Activated B cell treated with CpG ODN at 0.5 μM for 24 hours (primary cell): ENCODE data around the gene TCL1A. TPM values are rescaled to one million over a fixed set of nuclear protein-coding genes. Genes with fewer than 3 reads are reported as not detected.

Experiments used
- ATAC-seq: fragments of 200-7000 bp; cut with Tn5 transposase; one replicate; pipeline ENCODE4 v1.10.0; 2021; ENCODE audit warnings: low read depth, mild to moderate bottlenecking, moderate library complexity
- CTCF ChIA-PET: fragments of 350-600 bp; sonication (Branson Sonifier 250); formaldehyde crosslinking; loops from one replicate; lab custom pipeline; 2021; ENCODE audit warnings: antibody characterized with exemption; lab: Charles Lee
- POLR2A ChIA-PET: fragments of 350-600 bp; sonication (Branson Sonifier 250); formaldehyde crosslinking; loops from one replicate; lab custom pipeline; 2021; ENCODE audit warnings: antibody characterized with exemption; lab: Charles Lee
- DNase-seq: peaks from one replicate; pipeline ENCODE4 v3.0.0; 2022
- H3K27ac Mint-ChIP-seq: one replicate; pipeline ENCODE4 v1.8.0; 2020; ENCODE audit warnings: mixed read lengths
- H3K27me3 Mint-ChIP-seq: one replicate; pipeline ENCODE4 v1.8.0; 2021; ENCODE audit warnings: mixed read lengths
- H3K36me3 Mint-ChIP-seq: one replicate; pipeline ENCODE4 v1.8.0; 2021; ENCODE audit warnings: low read depth, mixed read lengths
- H3K4me1 Mint-ChIP-seq: one replicate; pipeline ENCODE4 v1.8.0; 2021; ENCODE audit warnings: mixed read lengths
- H3K4me3 Mint-ChIP-seq: one replicate; pipeline ENCODE4 v1.8.0; 2020; ENCODE audit warnings: mild to moderate bottlenecking, mixed read lengths
- H3K9me3 Mint-ChIP-seq: one replicate; pipeline ENCODE4 v1.8.0; 2020; ENCODE audit warnings: mixed read lengths
- CTCF ChIP-seq: fragments of 200-600 bp; IDR thresholded peaks from one replicate; pipeline ENCODE4 v1.8.0; 2022; ENCODE audit warnings: antibody characterized with exemption, mild to moderate bottlenecking
- intact Hi-C: fragments of 100-400 bp; cut with micrococcal nuclease; formaldehyde crosslinking; loops from one replicate; pipeline ENCODE4 v1.15.1; 2024
- total RNA-seq: library from RNA; stranded (reverse); gene quantifications from 2 replicates; pipeline ENCODE4 v1.2.3, GENCODE V29; 2022

Gene TCL1A
- total RNA-seq, 1 donor from 2014 or later, result 234 TPM

DNA sequence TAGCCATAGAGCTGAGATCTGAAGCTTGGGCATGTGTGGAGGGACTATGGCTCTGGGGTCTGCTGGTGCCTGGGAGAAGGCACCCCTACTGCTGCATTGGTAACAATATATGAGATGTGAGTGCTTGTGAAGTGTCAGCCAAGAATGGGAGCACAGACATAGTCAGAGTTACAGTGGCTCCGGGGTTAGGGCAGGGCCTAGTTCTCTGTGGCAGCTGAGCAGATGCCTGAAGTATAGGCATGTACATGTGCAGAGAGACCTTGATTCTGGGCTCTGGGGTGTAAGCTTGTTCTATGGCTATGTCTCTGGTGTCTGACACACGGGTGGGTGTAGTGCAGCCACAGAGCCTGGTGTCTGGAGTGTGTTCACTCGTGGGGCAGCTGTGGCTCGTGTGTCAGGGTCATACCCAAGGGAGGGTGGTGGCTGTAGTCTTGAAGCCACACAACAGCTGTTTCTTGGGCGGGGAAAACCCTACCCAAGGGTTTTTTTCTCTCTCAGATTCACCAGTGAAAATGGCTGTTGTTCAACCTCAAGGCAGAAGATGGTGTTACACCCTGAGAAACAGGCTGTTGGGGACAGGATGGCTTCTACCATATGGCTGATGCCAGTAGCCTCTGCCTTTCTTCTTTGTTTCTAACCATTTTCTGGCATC, 11.9 kb upstream of the TCL1A start:
- H3K4me1 Mint-ChIP-seq, result peaks cover 80% of the 10 kb centered on the region
- ATAC-seq, result peak; percentile 81
- POLR2A ChIA-PET, result interaction anchor here (0.6 to 3.4 kb wide), 13 partner anchors 11 to 397 kb away, joined by 3 to 57 read pairs (median 4); partner anchors contain the start of gene TCL1A

DNA sequence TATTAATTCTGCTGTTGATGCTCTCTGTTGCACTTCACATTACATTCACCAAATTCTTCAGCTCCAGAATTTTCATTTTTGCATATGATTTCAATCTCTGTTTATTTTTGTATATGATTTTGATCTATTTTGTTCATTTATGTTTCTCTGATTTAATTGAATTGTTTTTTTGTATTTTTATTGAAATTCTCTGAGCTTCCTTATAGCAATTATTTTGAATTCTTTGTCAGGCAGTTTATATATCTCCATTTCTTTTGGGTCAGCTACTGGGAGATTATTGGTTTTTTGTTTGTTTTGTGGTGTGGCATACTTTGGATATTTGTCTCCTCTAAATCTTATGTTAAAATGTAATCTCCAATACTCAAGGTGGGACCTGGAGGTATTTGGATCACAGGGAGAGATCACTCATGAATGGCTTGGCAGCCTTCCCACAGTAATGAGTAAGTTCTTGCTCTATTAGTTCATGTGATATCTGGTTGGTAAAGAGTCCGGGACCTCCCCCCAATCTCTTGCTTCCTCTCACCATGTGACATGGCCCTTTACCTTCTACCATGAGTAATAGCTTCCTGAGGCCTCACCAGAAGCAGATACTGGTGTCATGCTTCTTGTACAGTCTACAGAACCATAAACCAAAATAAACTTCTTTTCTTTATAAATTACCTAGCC, 8.7 kb upstream of the TCL1A start:
- ChIA-PET POLR2A (interaction anchor here (1.1 to 1.7 kb wide), 3 partner anchors 10 to 23 kb away, joined by 3 to 7 read pairs (median 4); no protein-coding TSS in a partner anchor), CTCF (interaction anchor here (1.4 kb wide), 1 partner anchor 28 kb away, joined by 3 read pairs; no protein-coding TSS in a partner anchor)
- peaks cover 10% of the 10 kb centered on the region for H3K27me3 Mint-ChIP-seq
- H3K27ac Mint-ChIP-seq, result peak overlapping the region; percentile 64
- intact Hi-C loops, result no loop called here
- no peak for DNase-seq
- H3K9me3 Mint-ChIP-seq, result peaks cover 8% of the 10 kb centered on the region
- TF ChIP-seq CTCF, result no peak
- H3K36me3 Mint-ChIP-seq, result peaks cover 5% of the 10 kb centered on the region
- ATAC-seq, result no peak
- no peak overlapping the region for H3K4me3 Mint-ChIP-seq
- H3K4me1 Mint-ChIP-seq, result peaks cover 82% of the 10 kb centered on the region

More for the DNA sequence above, 11.9 kb upstream of the TCL1A start:
- Mint-ChIP-seq H3K9me3 (peaks cover 8% of the 10 kb centered on the region), H3K27me3 (peaks cover 24% of the 10 kb centered on the region), H3K27ac (peak overlapping the region; percentile 83), H3K4me3 (peak overlapping the region; percentile 68), H3K36me3 (peaks cover 5% of the 10 kb centered on the region)
- TF ChIP-seq CTCF, result no peak
- CTCF ChIA-PET, result interaction anchor here (0.7 to 4.3 kb wide), 6 partner anchors 10 to 1654 kb away, joined by 3 to 30 read pairs (median 5); no protein-coding TSS in a partner anchor
- no peak for DNase-seq
- intact Hi-C loops, result loop anchor here (1.0 to 5.0 kb wide), 4 partner anchors 12 to 114 kb away; partner anchors contain the start of gene TCL1A

DNA sequence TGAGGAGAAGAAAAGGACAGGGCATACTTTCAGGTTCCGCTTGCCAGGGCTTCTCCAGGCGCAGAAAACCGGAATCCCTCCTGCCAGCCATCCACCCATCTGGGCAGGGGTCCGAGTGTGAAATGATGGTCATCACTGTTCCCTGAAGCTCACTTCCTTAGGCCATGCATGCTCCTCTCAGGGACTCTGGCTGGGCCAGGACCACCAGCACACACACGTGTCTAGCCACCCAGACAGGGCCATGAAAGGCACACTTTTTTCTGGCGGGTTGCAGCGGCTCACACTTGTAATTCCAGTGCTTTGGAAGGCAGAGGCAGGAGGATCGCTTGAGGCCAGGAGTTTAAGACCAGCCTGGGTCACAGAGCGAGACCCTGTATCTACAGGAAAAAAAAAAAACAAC, 1.5 kb downstream of the TCL1A start:
- peak overlapping the region; percentile 94 for H3K27ac Mint-ChIP-seq
- intact Hi-C loops, result loop anchor here (2.0 to 10.0 kb wide), 2 partner anchors 16 to 268 kb away; no protein-coding TSS in a partner anchor
- peaks cover 24% of the 10 kb centered on the region for H3K27me3 Mint-ChIP-seq
- ChIA-PET CTCF (interaction anchor here (0.8 to 2.4 kb wide), 3 partner anchors 12 to 61 kb away, joined by 3 to 13 read pairs (median 5); no protein-coding TSS in a partner anchor), POLR2A (interaction anchor here (0.5 to 6.6 kb wide), 9 partner anchors 10 to 102 kb away, joined by 3 to 116 read pairs (median 7); no protein-coding TSS in a partner anchor)
- ATAC-seq, result no peak
- no peak for TF ChIP-seq CTCF
- DNase-seq, result no peak
- no peaks in the 10 kb centered on the region for H3K9me3 Mint-ChIP-seq
- H3K36me3 Mint-ChIP-seq, result peaks cover 41% of the 10 kb centered on the region
- H3K4me1 Mint-ChIP-seq, result peaks cover 76% of the 10 kb centered on the region
- H3K4me3 Mint-ChIP-seq, result peak overlapping the region; percentile 86

DNA sequence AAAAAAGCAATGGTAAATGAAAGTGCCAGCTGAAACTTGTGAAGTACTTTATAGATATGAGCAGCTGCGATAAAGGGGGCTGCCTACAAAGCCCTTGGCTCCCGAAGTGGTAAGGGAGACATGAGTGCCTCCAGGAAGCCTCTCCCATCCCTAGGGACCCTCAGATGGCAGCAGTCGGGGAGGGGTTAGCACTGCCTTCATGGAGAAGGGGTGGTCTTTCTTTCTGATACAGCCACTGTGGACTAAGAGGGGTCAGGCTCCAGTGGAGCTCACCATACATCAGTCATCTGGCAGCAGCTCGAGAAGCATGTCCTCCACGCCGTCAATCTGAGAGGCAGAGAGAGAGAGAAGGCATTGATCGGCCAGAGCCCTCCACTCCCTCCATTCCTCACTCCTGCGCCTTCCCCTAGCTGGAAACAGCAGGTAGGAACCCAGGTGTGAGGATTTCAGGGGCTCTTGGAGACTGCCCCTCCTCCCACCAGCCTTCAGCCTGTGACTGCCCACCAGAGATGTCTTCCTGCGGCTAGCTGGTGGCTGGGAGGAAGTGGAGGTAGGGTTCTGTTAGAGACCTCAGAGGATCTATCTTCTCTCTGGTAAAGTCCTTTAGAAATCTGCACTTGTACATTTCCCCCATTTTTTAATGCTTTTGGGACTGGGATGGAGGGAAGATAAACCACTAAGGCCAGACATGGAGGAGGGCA, 2.3 kb downstream of the TCL1A start:
- Mint-ChIP-seq H3K9me3 (no peaks in the 10 kb centered on the region), H3K4me3 (peak overlapping the region; percentile 86), H3K36me3 (peaks cover 41% of the 10 kb centered on the region), H3K27ac (peak overlapping the region; percentile 94), H3K4me1 (peaks cover 78% of the 10 kb centered on the region), H3K27me3 (peaks cover 24% of the 10 kb centered on the region)
- intact Hi-C loops, result loop anchor here (1.0 to 10.0 kb wide), 3 partner anchors 8 to 267 kb away; no protein-coding TSS in a partner anchor
- ChIA-PET POLR2A (interaction anchor here (0.5 to 6.6 kb wide), 18 partner anchors 9 to 414 kb away, joined by 3 to 116 read pairs (median 6); no protein-coding TSS in a partner anchor), CTCF (interaction anchor here (0.8 to 2.4 kb wide), 5 partner anchors 11 to 62 kb away, joined by 3 to 13 read pairs (median 3); no protein-coding TSS in a partner anchor)
- DNase-seq, result no peak
- TF ChIP-seq CTCF, result no peak
- ATAC-seq, result peak; percentile 43
